HG03060 (cell line): Measurements from ENCODE around the gene CPA2.
"Not testable (repeated sequence)": the region's sequence is repeated elsewhere in the genome, so short reads cannot be mapped to it uniquely, and the experiment has no call there.

Experiments
- ATAC-seq: cut with Tn5 transposase; IDR thresholded peaks from one replicate; pipeline ENCODE4 v1.9.1; 2021; ENCODE audit warnings: low read depth, moderate number of reproducible peaks; ENCODE audit not compliant: unreplicated experiment

The CPA2 gene

DNA sequence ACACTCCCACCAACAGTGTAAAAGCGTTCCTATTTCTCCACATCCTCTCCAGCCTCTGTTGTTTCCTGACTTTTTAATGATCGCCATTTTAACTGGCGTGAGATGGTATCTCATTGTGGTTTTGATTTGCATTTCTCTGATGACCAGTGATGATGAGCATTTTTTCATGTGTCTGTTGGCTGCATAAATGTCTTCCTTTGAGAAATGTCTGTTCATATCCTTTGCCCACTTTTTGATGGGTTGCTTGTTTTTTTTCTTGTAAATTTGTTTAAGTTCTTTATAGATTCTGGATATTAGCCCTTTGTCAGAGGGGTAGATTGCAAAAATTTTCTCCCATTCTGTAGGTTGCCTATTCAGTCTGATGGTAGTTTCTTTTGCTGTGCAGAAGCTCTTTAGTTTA is 17.0 kb upstream of the CPA2 start:
- ATAC-seq, result not testable (repeated sequence)

DNA sequence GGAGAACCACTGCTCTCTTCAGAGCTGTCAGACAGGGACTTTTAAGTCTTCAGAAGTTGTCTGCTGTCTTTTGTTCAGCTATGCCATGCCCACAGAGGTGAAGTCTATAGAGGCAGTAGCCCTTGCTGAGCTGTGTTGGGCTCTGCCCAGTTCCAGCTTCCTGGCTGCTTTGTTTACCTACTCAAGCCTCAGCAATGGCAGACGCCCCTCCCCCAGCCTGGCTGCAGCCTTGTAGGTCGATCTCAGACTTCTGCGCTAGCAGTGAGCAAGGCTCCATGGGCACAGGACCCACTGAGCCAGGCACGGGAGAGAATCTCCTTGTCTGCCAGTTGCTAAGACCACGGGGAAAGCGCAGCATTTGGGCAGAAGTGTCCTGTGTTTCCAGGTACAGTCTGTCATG is 12.1 kb upstream of the CPA2 start:
- no peak for ATAC-seq

DNA sequence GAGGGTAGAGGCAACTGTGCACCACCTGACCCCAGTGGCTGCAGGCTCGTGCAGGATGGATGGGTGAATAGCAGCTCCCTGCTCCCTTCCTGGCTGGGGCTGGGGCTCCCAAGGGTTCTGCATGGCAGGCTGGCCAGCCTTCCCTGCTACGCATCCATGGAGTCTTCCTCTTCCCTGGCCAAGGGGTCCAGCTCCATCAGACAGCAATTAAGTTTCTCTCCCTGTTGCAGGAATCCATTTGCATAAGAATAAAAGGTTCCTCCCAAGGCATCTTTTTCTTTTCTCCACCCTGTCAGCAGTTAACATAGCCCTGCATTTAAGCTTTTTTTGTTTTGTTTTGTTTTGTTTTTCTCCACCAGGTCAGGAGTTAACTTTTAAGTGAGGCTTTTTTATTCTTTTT is 10.0 kb upstream of the CPA2 start:
- ATAC-seq, result no peak

DNA sequence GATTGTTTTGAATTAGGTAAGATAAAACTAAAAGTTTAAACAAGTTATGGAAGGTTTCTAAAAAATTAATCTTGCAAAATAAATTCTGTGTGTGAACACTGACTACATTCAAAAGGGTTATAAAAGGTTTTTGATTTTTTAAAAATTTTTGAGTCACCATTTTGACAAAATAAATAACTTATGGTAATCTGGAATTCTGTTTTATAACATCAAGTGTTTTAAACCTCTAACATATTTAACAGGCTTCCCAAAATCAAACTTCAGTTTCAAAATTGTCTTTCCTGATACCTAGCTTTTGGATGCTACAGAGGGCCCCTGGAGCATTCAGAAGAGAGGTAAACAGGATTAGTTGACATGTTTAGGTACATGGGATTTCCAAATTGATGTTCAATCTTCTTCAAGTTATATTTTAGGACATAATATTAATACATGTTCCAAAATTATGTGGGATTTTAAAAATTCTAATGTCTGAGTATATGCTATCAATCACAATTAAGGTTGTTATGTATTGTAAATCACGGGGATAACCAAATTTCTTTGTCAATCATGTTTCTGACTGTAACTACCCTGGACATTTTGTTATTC is 8.1 kb upstream of the CPA2 start:
- no peak for ATAC-seq

DNA sequence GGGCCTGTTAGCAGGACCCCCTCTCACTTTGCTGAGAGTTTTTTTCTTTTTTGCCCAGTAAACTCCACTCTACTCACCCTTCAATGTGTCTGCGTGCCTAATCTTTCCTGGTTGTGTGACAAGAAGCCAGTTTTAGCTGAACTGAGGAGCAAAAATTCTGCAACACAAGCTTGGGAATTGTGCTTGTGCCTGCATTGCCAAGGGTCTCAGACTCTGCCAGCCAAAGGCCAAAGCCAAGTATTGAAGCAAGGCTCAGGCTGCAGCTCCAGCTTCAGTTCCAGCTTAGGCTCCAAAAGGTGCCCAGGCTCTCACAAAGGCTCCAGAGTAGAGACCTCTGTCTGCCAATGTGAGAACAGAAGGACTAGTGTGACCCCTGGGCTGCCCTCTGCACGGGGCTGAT is 4.2 kb upstream of the CPA2 start:
- ATAC-seq, result no peak

DNA sequence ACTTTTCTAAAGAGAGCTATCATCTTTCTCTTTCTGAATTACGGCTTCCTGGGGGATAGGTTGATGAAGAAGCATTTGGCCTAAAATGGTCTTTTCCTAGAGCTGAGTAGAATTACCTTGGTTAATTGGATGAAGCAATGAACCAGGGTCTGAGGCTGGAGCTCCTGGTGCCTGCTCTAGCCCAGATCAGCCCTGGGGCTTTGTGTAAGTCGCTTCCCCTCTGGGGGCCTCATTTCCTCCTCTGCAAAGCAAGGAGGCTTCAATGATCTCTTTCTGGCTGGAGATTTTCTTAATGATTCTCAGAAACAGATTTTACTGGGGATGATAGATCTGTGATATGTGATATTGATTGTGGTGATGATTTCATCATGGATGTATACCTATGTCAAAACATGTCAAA is 3.5 kb upstream of the CPA2 start:
- ATAC-seq, result no peak

DNA sequence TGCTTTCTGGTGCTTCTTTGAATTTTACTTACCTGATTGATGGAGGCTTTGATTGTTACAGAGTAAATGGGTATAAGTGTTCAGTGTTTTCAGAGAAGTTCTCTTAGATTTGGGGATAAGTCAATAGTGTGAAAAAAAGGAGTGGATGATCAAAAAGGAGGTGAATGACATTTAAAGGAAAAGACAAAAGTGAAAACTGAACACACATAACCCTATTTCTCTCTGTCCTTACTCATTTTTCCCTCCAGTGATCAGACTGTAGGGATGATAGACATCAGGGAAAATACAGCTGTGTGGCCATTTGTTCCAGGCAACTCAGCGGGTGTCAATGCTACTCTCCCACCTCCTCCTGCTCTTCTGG is 278 bp downstream of the CPA2 start:
- ATAC-seq, result no peak

DNA sequence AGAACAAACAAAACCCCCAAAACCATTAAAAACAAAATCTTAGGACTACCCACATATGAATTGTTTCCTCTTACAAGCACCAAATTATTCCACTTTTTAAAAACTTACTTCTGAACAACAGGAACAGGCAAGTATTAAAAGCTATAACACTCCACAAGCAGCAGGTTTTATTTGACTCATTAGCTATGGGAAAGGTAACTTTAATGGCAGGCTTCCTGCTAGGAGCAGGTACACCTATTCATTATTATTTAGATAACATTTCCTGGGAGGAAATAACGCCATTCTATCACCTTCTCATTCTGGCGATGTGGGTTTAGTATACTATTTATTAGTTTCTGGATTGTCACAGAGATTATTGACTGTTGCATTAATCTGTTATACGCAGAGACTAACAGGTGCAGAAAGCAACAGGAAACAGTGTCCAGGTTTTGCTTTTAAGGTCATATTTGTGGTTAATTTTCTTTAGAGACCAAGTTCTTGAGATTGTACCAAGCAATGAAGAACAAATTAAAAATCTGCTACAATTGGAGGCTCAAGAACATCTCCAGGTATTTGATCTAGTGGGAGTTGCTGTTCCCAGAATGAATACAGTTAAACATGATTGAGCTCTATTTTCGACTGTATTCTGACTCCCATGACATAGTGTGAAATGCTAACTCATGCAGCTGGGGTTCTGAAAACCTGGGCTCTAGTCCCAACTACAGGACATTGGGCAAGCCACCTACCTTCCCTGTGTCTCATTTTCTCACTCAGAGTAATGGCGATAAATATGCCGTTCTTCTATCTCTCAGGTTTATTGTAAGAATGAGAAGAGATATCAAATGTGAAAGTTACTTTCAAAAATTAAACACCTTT is 2.0 kb downstream of the CPA2 start:
- no peak for ATAC-seq

DNA sequence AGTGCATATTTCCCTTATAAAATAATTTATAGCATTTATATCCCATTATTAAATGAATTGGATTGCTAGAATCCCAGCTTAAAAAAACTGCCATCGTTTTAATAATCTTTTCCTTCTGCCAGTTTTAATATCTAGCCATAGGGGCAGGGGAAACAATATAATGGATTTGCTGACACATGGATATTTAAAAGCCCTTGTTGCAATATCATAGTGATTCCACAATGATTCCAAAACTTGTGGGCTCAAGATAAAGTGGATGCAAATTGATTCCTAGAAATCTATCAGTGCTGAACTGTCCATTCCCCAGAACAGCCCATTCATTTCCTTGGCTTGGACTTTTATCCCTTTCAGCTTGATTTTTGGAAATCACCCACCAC is 2.6 kb downstream of the CPA2 start:
- ATAC-seq, result no peak

DNA sequence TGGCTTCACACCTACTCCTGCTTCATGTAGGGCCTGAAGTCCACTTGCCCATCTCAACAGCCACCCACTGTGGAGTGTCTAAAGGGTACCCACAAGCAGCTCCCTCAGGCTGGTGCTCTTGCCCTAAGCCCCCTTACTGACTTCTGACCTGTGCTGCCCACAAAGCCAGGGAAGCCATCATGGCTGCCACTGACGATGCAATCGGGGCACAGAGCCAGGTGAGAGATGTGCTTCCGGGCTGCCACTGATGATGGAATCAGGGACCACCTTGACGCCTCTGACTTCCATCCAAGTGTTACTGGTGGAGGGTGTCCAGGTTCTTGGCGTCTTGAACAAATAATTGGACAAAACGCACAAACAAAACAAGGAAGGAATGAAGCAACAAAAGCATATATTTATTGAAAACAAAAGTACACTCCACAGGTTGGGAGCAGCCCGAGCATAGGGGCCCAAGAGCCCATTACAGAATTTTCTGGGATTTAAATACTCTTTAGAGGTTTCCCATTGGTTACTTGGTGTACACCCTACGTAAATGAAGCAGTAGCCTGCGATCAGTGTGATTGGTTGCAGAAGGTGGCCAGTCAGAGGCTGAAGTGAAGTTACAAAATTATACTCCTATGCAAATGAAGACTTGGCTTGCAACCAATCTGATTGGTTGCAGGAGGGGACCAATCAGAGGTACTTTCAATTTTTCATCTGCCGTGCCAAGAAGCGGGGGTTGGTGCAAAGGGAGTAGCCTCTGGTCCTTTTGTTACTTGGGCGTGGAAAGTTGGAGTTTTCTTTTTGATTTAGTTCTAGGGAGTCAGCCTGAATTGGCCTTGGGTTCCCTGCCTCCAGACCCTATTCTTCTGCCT is 4.5 kb downstream of the CPA2 start:
- no peak for ATAC-seq

DNA sequence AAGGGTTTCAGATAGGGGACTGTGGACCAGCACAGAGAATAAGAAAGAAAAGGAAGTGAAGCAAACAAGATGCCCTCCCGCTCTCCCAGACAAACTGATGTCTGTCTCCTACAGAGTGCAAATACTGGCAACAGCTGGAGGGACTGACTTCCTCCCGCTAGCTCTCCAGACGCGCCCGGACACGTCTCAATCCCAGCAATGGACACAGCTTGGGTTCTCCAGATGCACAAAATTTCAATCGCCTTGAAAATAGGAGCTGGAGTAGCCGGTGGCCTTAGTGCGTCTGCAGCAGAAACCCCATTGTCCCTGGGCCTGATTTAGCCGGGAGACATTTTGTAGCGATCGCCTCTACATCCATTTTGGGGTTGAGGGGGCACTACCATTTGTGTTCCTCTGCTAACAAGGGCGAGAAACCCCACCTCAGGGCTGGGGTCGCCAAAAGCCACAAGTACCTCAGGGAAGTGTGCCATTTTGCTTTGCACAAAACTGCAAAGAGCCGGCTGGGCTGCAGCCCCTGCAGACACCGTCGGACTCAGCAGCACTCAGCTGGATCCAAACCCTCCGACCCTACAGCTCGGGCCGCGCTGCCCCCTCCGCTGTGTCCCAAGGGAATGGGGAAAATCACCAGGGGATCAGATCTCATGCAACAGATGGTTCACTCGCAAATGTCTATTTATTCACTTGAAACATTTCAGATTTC is 5.9 kb downstream of the CPA2 start:
- ATAC-seq, result no peak

DNA sequence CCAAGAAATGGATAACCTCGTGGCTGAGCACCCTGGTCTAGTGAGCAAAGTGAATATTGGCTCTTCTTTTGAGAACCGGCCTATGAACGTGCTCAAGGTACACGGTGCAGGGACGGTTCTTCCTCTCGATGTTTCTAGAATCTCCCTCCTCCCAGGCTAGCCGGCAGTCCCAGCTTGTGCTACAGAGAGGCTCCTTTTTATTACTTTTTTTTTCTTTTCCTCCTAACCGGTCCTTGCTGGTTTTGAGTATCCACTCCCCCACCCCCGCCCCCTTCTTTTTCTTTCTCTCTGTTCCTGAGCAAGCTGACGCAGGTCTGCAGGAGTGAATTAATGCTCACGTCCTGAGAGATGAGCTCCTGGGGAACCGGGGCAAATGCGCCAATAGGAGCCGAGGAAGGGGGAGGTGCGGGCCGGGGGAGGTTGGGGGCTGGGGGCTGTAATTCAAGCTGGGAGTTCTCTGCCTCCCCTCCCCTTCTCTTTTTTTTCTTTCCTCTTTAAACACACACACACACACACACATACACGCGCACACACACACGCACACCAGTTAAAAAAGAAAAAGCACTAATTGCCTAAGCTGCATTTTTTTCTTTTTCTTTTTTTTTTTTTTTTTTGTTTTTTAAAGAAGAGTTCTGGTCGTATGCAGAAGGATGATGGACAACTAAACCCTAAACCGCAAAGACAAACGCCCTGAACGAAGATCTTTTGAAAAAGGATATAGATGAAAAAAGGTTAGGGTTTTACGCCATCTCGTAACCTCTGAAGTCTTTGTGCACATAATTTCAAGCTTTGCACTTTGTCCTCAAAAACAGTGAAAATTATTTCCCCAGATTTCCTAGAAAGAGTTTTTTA is 6.6 kb downstream of the CPA2 start:
- no peak for ATAC-seq

DNA sequence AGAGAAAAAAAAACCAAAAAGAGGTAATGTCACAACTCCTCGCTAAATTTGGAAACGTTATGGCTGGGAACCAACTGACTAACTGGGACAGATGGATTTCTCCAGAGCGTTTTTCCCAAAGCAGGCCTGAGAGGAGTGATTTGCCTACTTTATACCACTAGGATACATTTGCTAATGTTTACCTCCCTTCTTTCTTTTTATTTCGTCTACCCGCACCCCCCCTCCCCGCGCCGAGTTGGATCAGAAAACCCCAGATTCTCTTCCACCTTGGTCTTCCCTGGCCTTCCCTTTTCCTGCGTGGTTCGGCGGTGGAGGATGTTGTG is 7.2 kb downstream of the CPA2 start:
- ATAC-seq, result no peak

DNA sequence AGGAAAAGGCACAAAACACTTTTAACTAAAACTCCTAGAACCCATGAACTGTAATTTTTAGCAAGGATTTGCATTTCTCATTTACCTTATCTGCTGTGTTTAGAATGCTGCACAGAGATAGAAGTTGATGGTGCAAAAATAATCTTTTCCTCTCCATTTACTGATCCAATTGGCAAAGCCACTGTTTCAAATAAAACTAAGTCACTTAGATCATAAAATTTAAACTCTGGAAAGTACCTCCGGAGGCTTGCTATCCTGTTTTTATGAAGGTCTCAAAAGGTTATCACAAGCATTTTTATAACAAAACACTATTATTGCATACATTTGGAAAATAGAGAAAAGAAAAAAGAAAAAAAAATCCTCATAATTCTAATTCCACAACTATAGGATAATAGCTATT is 7.6 kb downstream of the CPA2 start:
- no peak for ATAC-seq

DNA sequence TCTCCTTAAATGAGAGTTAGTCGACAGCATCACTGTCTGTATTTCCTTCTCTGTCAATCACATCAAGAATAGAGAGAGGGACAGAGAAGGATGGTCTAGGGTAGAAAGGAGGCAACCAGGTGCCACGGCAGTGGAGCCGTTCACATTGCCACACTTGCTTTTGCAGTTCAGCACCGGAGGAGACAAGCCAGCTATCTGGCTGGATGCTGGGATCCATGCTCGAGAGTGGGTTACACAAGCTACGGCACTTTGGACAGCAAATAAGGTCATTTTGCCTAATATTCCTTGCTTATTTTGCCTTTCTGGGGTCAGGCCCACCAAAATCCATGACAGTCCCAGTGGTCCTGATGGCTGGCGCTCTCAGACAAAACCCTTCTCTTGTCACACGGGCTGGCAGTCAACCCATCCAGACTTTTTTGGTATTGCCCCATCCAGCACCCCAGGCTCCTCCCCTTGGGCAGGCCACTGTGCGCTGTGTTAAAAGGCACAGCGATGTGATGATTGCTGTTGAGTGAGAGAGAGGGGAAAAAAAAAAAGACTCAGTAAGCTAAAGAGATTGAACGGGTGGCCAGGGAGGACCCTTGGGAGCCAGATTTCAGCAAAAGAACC is 8.4 kb downstream of the CPA2 start:
- ATAC-seq, result no peak

DNA sequence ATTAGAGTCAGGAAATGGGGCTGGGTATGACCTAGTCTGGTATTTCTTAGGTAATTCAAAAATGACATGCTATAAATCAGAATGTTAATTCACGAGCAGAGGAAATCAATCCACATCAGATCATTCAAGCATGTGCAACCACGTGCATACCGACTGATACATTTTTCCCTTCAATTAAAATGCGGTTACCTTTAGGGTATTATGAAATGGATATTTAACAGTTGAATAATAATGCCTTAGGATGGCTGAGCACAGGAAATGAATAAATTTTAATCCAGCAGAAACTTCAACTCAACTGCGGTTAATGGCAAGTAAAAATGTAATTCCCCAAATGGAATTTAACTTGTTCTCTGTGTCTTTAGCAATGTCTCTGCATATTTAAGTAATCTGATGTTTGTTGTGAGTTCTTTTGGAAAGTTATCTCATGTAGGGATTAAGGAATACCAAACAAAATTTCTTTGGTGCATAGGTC is 9.2 kb downstream of the CPA2 start:
- ATAC-seq, result no peak

DNA sequence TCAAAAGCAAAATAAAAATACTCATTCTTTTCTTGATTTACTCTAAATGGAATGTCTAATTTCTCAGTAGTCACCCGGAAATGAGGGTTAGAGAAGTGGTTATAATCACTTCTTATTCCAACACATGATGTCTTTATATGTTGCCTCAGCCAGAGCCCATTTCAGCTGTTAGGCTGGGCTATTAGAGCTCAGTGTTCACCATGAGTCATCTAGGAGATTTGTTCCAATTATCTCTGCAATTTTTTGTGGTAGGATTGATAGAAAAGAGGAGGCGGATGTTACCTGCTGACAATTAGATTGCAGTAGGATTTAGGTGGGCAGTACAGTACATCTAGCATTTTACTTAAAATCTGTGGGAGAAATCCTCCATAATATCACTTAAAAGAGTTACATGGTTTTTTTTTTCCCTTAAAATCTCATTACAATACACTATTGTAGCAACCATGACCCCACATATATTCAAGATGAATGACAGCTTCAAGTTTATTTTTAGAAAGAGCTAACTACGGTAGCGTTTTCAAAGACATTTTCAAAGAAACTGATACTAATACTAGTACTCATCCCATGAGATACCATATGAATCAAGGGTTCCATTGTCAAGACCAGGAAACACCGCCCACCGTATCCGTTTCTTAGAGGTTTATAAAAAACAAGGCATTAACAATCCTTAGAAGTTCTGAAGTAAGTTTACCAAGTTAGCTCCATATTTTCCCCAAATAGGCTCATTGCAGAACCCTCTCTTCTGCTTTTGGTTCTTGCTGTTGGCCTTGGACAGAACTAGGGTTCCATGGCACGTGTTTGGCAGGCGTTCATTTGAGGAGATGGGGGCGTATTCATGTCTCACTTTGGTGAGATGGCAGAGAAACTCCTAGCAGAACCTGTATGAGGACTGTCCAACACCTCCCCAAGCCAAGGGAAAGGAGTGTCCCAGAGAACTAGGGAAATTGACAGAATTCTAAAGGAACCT is 10.4 kb downstream of the CPA2 start:
- no peak for ATAC-seq

DNA sequence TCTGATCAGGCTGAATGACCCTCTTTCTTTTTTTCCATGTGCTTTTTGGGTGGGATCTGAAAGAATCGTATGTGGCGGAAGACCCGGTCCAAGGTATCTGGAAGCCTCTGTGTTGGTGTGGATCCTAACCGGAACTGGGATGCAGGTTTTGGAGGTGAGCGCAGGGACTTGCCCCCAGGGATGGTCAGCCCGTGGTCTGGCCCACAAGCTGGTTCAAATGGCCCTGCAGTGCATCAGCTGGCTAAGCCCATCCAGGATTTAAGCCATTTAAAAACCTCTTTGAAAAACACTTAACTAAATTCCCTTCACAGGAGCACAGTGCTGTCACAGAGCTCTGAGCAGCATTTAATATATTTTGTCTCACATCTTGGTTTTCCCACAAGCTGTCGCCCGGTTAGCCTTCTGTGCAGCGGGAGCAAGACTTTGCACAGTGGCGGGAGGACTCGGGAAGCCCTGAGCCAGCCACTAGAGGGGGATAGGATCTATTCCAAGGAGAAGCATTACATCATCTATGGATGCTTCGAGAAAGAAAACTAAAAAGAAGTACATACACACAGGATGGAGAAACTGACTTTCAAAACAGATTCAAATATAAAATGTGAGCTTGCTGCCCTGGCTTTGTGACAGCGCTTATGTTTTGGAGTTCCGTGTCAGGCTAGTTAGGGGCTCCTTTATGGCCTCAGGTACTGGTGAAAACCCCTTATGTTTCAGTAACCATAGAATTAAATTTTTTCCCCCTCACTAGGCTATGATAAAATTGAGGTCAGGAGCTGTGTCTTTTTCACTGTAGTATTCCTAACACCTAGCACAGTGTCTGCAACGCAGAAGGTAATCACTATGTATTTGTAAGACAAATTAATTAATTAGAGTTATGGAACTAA is 11.3 kb downstream of the CPA2 start:
- ATAC-seq, result no peak
